AG08395 (cell line): ENCODE measurements around the gene KIF5C.

Source experiments
- DNase-seq: peaks from one replicate; pipeline ENCODE4 v3.0.0; 2012; ENCODE audit warnings: mixed read lengths, low spot score

The KIF5C gene

DNA sequence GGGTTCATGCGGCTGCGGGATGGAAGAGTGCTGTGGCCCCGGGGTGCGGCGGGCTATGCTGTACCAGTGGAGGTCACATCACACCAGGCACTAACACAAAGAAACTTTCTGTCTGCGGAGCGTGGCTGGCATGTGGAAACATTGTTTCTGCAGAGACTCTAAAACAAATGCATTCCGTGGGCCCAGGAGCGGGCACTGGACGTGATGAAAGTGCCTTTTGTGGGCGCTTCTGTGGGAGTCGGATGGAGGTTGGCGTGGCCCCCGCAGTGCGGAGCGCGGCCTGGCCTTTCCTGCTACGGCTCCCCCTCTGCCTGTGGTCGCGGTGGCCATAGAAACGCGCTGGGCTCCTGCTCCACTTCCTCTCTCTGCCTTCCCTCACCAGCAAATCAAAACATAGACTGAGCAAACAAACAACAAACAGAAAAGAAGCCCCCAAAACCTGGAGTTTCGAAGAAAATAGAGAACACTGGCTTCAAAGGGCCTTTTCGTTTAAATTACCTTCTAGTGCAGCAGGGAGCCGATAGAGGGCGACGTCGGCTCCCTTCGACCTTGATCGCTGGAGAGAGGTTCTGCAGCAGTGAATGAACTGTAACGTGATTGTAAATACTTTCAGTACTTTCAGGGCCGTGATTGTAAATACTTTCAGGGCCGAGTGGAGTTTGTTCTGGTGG, 51.4 kb downstream of the KIF5C start:
- peak; percentile 44 for DNase-seq

DNA sequence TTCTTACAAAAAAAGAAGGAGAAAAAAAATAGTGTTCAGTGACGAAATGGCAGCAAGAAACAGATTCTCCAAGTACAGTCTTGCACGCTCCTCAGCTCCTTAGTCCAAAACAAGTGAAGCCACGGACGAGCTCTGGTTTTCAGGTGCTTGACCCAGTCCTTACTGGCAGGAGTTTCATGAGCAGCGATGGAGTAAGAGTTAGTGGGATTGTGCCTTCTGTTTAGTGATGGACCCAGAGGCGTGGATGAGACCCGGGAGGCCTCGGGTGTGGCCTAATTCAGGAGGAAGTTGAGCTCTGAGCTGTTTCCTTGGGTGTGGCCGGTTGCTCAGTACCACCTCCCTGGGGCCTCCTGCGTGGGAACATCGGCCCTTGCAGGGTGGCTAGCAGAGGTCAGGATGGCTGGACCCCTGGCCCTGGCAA, 52.0 kb downstream of the KIF5C start:
- no peak for DNase-seq

- no peak for DNase-seq
Observed at GRCh38 chr2:148928395-148928794, 53.4 kb downstream of the KIF5C start.

DNA sequence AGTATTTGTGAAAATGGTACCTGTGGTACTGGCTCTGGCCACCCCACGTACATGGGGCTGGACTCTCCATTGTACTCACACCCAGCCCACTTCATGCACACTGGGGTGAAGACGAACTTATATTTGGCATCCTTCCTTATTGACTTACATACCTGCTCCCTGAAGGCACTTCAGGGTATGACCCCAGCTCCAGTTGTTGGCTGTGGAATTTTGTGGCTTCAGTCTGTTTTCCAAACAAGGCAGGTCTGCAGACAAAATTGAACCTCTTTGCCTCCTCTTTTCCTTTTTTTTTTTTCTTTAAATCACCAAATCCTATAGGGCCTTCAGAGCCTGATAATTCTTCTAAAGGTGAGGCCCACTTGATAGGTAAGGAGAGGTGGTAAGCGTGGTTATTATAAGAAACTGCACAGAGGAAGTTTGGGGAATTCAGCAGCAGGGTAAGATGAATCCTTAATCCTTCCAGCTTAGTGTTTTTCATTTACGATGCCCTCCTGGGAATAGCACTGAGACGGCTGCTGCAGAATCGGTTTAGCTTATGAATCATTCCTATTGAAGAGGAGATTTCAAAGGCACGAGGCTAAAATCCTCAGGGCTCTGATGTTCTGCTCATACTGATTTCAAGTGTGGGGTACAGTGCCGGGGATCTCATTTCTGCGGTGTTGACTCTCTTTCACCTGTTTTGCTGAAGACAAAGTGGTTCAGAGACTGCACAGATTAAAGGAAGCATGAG, 55.2 kb downstream of the KIF5C start:
- peak; percentile 8 for DNase-seq

DNA sequence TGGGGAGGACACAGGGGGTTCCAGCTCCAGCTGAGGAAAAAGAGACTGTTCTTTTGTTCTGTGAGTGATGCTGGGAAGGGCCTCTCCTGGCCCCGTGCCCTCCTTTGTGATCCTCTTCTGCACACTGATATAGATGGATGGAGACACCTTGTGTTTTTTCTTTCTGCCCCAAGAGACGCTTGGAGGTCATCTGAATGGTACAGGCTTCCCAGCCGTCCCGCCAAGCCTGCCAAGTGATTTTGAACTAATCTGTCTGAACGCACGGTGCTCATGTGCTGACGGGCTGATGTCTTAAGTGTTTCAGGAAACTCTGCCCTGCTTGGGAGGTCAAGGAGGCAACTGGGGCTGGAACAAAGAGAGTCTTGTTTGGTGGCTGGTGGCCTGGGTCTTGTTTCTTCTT, 57.5 kb downstream of the KIF5C start:
- no peak for DNase-seq

GRCh38 chr2:148933456-148933855, 58.4 kb downstream of the KIF5C start:
- DNase-seq = no peak

DNA sequence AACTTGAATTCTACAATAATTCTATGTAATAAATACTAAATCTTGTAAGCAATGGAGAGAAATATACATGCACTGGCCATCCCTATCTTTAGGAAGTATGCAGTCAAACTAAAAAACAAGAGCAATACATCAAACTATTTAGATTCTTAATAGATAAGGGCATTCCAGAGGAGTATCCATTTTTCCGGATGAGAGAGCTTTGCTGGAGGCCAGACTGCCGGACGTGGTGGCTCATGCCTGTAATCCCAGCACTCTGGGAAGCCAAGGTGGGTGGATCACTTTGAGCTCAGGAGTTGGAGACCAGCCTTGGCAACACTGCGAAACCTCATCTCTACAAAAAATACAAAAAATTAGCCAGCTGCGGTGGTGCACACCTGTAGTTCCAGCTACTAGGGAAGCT, 60.8 kb downstream of the KIF5C start:
- no peak for DNase-seq

DNA sequence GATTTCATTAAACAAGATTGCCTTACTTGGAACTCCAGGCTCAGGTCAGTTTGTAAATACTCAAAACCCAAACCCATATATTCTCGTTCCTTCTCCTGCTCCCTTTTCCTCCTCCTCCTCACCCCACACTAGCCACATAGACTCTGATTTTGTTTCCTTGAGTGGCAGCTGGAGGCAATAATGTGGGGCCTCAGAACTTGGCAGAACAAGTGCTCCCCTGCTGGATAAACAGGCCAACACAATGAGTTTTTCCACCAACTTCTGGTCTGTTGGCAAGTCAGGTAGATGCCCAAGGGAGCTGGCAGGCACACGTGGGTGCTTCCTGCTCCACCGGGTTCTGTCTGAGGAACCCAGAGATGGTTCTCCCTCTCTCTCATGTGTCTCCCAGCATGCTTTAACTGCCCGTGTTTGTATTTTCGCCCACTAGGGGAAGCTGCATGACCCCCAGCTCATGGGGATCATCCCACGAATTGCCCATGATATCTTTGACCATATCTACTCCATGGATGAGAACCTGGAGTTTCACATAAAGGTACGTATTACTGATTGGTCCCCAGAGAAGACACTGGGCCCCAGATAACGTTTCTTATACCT, 61.9 kb downstream of the KIF5C start:
- DNase-seq = no peak

DNA sequence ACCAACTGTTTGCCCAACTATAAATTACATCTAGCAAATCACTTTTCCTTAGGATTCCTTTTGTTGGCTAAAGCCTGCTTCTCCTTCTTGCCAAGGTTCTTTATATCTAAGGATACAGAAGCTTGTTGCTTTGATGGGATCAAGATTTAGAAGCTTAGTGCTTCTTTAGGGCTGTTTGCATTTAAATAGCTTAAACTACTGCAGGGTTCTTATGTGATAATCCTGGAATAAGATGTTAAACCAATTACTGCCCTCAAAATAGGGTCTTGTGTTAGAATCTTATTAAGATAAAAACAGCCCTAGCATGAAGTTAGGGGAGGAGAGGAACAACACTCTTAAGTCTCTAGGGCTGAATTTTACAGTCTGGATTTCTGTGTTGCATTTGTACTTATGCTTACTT, 64.2 kb downstream of the KIF5C start:
- no peak for DNase-seq

- DNase-seq = no peak
Observed at GRCh38 chr2:148943097-148943496, 68.1 kb downstream of the KIF5C start.

DNA sequence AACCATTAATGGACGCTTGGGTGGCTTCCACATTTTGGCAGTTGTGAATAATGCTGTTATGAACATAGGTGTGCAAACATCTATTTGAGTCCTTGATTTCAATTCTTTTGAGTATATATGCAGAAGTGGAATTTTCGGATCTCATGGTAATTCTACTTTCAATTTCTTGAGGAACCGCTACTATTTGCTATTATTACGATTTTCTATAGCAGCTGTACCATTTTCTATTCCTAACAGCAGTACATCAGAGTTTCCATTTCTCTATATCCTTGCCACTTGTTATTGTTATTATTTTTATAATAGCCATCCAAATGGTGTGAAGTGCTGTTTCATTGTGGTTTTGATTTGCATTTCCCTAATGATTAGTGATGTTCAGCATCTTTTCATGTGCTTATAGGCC, 69.5 kb downstream of the KIF5C start:
- no peak for DNase-seq

- DNase-seq = no peak
Observed at GRCh38 chr2:148947299-148947698, 72.3 kb downstream of the KIF5C start.

GRCh38 chr2:148948868-148949267, 73.8 kb downstream of the KIF5C start:
- DNase-seq = no peak

DNA sequence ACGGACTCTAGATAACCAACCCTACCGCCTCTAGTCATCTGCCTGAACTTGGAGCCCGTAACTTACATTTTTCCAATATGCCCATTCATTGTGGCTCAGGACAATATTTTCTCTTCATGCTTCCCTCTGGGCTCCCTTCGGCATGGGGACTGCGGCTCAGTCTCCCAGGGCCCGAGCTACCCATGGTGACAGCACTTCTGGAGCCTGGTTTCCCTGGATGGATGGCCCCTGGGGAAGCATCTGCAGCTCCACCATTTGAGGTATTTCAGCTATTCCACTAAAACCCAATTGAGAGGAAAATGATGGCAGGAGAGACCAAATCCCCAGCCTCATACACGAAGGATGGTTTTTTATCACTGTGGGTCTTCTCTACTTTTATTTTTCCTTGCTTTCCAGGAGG, 74.3 kb downstream of the KIF5C start:
- DNase-seq = no peak

DNA sequence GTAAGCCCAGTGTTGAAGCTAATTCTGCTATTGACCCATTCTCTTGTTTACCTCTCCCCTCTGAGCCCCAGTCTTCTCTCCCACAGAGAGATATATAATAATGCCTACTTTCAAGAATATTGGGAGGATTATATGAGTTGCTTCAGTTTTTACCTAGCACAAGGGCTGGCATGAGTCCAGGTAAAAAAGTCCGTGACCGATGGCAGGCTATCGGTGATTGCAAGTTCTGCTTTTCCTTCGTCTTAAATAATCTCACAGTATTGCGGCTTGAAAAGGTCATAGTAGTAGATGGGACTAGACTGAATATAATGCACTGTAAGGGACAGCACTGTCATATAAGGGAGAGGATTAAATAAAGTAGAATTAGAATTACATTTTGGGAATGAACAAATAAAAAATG, 77.6 kb downstream of the KIF5C start:
- DNase-seq = no peak

DNA sequence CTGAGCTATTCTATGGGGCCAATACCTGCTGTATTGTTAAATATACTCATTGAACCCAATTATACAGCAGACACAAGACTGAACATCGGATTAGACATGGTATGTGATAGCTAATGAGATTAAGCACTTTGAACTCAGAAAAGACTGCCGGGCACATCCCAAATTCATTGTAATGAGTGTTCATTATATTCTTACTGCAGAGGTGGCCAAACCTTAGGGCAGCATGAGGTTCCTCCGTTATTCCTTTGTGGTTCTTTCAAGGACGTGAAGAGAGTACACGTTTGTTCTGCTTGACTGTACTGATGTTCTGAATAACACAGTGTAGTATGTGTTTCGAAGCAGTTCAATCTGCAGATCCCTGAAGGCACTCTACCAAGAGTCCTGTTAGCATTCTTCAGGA, 78.4 kb downstream of the KIF5C start:
- no peak for DNase-seq

GRCh38 chr2:148954536-148954935, 79.5 kb downstream of the KIF5C start:
- DNase-seq = no peak

GRCh38 chr2:148955798-148956197, 80.8 kb downstream of the KIF5C start:
- no peak for DNase-seq

DNA sequence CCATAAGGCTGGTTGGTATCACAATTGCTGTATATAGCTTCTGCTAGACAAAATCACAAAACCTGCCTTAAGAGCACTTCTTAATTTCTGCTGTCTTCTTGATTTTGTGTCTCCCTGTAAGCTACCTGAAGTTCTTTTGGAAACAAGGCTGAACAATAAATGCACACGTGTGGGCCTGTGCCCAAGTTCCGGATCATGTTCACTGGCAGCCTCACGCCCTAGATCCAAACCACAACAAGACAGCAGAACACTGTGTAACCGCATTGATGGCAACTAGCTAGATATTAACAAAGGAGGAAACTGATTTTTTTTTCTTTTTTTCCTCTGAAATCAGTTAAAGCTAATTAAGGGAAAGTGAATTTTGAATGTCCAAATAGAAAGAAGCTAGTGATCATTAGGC, 82.0 kb downstream of the KIF5C start:
- DNase-seq = no peak

DNA sequence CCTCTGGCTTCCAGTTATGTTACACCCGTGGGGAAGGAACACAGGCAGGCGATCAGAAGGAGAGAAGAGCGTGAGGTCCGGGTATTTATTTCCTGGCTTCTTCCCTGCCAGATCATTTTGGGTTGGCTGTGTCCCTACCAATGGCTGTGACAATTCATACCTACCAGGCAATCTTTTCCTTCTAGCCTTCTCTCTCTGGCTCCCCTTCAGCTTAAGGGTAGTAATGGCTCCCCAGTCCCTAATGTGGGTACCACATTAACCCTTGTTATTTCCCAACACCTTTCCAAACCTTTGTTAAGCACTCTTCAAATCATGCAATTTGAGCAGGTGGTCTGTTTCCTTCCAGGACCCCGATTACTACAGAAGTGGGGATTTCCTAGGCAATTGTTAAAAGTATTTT, 84.7 kb downstream of the KIF5C start:
- DNase-seq = no peak

- DNase-seq = no peak
Observed at GRCh38 chr2:148960483-148960882, 85.5 kb downstream of the KIF5C start.

- DNase-seq = no peak
Observed at GRCh38 chr2:148963461-148963860, 88.4 kb downstream of the KIF5C start.

DNA sequence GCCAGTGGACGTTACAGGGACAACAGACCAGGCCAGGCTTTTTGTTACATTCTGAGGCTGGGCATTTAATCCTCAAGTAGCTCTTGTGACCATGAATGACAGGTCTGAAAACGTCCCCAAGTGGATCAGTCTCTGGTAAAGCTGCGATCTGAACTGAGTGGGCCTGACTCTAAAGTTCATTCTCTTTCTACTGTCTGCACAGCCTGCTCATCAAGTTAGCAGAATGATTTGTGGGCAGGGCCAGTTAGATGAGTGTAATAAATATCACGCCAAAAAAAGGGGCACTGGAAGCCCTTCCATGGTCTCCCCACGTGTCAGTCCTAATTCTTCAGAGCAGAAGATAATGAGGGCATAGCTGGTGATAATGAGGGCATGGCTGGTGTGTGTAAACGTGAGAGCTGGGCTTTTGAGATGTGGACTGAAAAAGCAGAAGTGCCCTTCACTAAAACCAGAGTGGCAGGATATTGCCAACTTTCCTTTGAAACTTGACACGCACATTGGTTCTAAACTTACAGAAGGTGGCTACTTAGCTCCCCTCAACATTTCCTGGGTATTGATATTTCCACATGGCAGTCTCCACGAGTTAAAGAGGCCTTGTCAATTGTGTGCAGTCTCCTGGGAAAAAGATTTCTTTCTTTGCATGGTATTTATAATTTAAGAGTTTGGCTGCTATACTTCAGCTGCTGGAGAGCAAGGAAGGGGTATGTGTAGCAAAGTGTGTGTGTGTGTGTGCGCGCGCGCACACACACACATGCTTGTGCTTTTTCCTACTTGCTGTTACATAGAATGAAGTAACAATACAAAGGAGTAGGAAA, 90.8 kb downstream of the KIF5C start:
- no peak for DNase-seq
